ENCODE data around the gene ARL11.

DNA sequence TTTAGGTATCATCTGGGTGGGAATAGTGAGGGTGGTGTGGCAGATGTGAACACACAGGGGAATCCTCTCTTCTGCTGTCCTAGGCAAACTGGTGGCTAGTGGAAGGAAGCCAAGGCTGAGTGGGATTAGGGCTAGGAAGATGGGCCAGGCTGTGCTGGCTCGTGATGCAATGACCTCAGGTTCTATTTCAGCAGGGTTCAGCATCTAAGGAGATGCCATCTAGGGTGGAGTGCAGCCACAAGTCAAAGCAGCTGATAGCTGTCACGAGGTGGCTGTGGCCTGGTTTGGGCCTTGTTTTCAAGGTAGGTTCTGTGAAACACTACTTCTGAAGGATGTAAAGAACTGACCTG lies 21.6 kb downstream of the ARL11 start:
- TF ChIP-seq CTCF (IDR thresholded peaks at IDR 0.05) (no peak), POLR2A (IDR thresholded peaks at IDR 0.05) (no peak)

Measured in vagina (tissue), 2 donors.